HUDEP-2 (cell line): ENCODE results near the gene HDHD5.
A peak's percentile ranks its signal among the peaks of the same experiment; 100 is the strongest.

ENCODE experiments used
- DNase-seq, 76 experiments: peaks; one replicate each; lab custom pipeline; 2025; ENCODE audit not compliant: unreplicated experiment in 76 of 76; lab: John Stamatoyannopoulos, UW

Gene HDHD5

DNA sequence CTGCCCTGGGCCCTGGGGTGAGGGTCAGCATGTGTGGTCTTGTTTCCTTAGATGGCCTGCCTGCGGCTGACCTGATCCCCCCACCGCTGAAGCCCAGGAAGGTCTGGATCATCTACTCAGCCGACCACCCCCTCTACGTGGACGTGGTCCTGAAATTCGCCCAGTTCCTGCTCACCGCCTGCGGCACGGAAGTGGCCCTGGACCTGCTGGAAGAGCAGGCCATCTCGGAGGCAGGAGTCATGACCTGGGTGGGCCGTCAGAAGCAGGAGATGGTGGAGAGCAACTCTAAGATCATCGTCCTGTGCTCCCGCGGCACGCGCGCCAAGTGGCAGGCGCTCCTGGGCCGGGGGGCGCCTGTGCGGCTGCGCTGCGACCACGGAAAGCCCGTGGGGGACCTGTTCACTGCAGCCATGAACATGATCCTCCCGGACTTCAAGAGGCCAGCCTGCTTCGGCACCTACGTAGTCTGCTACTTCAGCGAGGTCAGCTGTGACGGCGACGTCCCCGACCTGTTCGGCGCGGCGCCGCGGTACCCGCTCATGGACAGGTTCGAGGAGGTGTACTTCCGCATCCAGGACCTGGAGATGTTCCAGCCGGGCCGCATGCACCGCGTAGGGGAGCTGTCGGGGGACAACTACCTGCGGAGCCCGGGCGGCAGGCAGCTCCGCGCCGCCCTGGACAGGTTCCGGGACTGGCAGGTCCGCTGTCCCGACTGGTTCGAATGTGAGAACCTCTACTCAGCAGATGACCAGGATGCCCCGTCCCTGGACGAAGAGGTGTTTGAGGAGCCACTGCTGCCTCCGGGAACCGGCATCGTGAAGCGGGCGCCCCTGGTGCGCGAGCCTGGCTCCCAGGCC lies 50.6 kb downstream of the HDHD5 start:
- no peak for DNase-seq

GRCh38 chr22:17107547-17107810 lies 51.6 kb downstream of the HDHD5 start:
- DNase-seq: no peak

GRCh38 chr22:17106785-17107546 lies 52.1 kb downstream of the HDHD5 start:
- DNase-seq: no peak

DNA sequence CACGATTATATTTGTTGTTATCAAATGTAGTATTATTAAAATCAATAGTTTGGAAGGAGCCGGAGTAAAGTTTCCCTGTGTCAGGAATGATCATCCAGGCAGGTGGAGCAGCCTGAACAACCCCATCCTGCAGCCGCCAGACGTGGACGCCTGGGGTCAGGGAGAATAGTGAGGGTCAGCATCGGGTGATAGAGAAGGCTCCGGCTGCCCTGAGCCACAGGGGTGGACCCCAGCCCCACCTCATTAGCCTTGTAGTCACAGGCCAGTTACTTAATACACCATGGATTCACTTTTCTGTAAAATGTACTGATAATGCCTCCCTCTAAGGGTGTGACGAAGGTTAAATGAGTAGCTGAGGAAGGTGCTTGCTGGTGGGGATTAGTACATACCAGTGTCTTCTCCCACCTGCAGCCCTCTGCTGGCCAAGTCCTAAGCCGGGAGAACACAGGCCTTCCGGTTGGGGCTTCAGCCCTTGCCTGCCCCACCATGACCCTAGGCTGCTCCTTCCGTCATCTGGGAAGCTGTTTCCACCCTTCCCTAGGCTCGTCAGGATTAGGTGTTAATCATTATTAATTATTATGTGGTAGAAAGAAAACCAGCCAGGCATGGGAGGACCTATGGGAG lies 52.8 kb downstream of the HDHD5 start:
- DNase-seq: no peak

DNA sequence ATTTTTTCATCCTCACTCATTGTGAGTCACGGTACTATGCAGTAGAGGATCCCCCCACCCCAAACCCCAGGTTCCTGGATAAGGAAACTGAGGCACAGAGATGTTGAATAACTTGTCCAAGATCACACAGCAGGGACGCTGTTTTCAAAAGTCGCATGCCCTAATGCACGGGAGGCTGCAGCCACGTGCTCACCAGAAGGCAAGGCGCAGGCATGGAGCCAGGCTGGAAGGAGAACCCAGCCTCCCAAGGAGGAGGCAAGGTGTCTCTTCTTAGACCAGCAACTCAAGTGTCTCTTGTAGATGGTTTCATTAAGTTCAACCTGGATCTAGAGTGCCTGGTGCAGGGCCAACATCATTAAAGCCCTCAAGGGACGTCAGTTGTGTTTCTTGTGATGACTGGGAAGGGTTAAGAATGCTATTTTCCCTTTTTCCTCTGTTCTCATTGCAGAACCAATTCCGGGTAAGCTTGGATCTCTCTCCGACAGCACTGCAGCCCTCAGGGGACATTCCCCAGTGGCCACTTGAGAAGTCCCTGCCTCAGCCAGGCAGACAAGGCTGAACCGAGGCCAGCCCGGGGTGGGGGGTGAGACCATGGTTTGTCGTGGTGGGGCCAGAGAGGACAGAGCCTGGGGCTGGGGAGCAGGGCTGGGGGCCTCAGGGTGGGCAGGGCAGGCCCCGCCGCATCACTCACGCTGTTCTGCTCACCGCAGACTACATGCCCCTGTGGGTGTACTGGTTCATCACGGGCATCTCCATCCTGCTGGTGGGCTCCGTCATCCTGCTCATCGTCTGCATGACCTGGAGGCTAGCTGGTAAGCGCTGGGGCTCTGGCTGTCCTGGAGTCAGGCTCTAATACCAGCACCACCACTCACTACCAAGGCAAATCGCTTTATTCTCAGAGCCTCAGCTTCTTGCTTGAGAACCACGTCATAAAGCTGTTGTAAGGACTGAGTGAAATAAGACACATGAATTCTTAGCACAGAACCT lies 53.6 kb downstream of the HDHD5 start:
- no peak for DNase-seq

DNA sequence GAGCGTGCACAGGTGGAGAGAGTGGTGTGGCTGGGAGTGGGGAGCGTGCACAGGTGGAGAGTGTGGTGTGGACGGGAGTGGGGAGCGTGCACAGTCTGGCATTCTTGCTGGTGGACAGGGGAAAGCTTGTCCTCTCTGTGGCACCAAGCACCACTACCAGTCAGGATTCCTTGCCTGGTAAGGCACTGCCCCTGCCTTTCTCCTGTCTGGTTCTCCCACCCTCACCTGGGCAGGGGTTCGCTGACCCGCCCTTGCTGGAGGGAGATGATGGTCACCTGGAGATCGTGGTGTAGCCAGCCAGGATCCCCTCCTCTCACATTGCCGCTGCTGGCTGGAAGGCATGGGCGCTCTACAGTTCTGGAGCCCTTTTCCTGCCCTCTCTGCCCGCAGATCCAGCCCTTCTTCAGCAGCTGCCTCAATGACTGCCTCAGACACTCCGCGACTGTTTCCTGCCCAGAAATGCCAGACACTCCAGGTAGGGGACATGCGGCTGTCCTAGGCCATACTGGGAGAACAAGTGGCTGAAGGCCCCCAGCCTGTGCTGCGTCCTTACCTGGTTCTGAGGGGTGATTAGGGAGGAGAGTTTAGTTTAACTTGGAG lies 54.6 kb downstream of the HDHD5 start:
- no peak for DNase-seq

GRCh38 chr22:17103351-17103750 lies 55.7 kb downstream of the HDHD5 start:
- DNase-seq: no peak

GRCh38 chr22:17102297-17102667 lies 56.8 kb downstream of the HDHD5 start:
- peak in 4 of 76 experiments; percentile 2 to 14 (median 8) for DNase-seq

DNA sequence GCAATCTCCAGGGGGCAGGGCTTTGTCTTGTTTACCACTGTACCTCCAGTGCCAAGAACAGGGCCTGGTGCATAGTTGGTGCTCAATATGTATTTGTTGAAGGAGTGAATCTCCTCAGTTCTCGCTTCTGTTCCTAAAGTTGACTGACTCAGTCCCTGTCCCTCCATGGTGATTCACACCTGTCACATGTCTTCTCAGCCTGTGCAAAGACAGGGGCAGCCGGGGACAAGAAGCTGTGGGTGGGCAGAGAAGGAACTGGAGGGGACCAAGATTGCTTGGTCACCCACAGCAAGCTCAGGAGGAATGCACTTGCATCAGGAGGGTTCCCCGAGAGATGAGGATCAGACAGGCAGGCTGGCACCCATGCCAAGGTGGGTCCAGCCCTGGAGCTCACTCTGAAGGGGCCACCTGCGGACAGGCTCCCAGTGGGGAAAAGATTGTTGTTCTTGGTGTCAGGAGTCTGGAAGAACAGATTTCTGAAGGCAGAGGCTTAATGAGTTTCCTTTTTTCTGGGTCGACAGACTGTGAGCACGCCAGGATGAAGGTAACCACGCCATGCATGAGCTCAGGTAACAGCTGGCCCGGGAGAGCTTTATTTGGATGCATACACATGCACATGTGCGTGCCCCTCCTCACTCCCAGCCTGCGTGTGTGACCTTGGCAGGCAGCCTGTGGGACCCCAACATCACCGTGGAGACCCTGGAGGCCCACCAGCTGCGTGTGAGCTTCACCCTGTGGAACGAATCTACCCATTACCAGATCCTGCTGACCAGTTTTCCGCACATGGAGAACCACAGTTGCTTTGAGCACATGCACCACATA lies 57.4 kb downstream of the HDHD5 start:
- DNase-seq: no peak

DNA sequence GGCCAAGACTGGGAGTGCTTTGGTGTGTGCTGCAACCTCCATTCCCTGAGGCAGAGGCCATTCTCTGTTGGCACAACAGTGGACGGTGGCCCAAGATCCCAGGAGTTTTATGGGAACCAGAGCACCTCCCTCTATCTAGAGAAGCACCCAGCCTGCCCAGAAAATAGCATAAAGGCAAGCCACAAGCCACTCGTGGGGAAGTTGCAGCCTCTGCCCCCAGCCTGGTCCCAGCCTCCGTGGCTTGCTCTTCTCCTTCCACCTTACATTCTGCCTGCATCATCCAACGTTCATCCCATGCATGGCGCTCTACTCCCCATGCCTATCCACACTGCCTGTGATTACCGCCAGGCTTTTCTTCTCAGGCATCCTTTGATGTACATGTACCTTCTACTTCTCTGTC lies 58.5 kb downstream of the HDHD5 start:
- no peak for DNase-seq

- DNase-seq: peak in 17 of 76 experiments; percentile 2 to 36 (median 13)
Measured at GRCh38 chr22:17098379-17098819, 60.7 kb downstream of the HDHD5 start.

DNA sequence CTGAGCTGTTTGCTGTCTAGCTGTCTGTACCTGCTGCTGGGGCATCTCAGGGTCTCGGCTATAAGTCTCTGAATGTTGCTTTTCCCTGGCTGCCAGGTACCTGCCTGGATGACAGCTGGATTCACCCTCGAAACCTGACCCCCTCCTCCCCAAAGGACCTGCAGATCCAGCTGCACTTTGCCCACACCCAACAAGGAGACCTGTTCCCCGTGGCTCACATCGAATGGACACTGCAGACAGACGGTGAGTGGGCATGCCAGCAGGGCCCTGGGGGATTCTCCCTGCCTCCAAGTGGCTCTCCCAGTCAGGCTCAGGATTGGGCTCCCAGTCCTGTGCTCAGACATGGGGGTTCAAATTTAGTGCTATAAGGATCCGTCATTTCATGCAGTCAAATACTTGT lies 61.4 kb downstream of the HDHD5 start:
- DNase-seq: no peak

DNA sequence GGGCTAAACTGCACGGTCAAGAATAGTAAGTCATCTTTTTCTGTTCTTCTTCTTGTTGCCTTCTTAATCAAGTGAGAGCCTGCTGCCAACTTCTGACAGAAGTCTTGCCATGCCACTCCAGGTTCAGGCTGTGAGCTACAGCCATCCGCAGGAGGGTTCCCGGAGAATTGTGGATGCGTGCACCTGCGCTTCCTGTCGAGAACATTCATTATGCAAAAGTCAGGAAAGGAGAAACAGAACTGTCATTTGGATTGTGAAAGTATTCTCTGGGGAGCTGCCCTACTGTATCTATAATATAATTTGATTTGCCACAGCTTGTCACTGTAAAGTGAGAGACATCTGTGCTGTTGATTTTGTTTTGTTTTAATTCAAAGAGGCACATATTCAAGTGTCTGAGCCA lies 62.0 kb downstream of the HDHD5 start:
- no peak for DNase-seq

GRCh38 chr22:17096071-17096470 lies 63.0 kb downstream of the HDHD5 start:
- no peak for DNase-seq

- peak in 4 of 76 experiments; percentile 9 to 13 (median 10) for DNase-seq
Measured at GRCh38 chr22:17095538-17095937, 63.5 kb downstream of the HDHD5 start.

DNA sequence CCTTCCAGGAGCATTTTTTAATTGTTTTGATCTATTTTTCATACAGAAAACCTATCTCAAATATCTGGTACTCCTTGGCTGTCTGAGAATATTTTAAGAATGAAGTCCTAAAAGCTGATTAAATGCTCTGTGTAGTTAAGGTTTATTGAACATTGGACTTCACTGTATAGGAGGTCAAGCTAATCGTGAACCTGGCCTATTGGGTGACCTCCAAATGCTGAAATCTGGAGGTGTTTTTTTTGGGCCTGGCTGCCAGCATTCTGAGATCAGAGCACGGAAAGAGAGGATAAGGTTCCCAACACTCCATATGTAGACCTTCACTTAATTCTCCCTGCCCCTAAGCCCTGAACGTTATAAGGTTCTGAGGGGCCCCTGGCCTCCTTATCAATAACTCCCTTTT lies 66.0 kb downstream of the HDHD5 start:
- DNase-seq: no peak

- no peak for DNase-seq
Measured at GRCh38 chr22:17091851-17092250, 67.2 kb downstream of the HDHD5 start.

DNA sequence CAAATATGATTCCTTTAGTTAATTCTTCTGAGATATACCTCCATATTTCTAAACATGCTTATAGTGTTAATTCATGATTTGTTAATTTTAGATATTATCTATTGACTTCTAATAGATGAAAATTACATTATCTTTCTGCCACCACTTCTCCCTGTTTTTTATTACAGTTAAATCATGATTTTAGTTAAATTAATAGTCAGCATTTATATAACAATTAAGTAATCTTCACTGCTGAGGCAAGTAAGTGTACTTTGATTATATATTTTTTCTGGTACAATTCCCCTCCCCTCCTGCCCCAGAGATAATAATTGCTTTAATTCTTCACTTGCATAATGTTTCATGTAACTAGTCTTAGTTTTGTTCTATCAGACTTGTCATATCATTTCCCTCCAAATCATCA lies 68.5 kb downstream of the HDHD5 start:
- DNase-seq: no peak
